Measurements from ENCODE around the gene IP6K1.

GRCh38 chr3:49756036-49756435, 30.3 kb downstream of the IP6K1 start:
- TF ChIP-seq POLR2A (IDR thresholded peaks at IDR 0.05): no peak
- TF ChIP-seq CTCF (IDR thresholded peaks at IDR 0.05): no peak

Measured in sigmoid colon (tissue), 3 donors.